Tibial nerve (tissue), 4 donors: ENCODE data around the gene MAU2.

Source experiments
- EP300 ChIP-seq, 2 donors: sonication (generic); formaldehyde crosslinking; IDR thresholded peaks; one replicate each; pipeline ENCODE4 v1.6.1; 2017; ENCODE audit warnings: antibody characterized with exemption in 2 of 2, mild to moderate bottlenecking in 1 of 2
- POLR2A ChIP-seq, 2 donors: fragments of 450-650 bp; IDR thresholded peaks; one replicate each; pipeline ENCODE4 v1.6.1; 2017; ENCODE audit warnings: antibody characterized with exemption in 2 of 2, mild to moderate bottlenecking in 2 of 2, moderate library complexity in 2 of 2
- TF ChIP-seq, protein P1 (sequence below), 5 experiments: fragments of 200-600 bp in 3 of 5; fragments of 450-650 bp in 2 of 5; sonication (generic) in 3 of 5; IDR thresholded peaks; one replicate each; pipeline ENCODE4 v1.5.1; 2016 to 2019; ENCODE audit warnings: antibody characterized with exemption in 5 of 5, mild to moderate bottlenecking in 3 of 5, moderate library complexity in 2 of 5

DNA sequence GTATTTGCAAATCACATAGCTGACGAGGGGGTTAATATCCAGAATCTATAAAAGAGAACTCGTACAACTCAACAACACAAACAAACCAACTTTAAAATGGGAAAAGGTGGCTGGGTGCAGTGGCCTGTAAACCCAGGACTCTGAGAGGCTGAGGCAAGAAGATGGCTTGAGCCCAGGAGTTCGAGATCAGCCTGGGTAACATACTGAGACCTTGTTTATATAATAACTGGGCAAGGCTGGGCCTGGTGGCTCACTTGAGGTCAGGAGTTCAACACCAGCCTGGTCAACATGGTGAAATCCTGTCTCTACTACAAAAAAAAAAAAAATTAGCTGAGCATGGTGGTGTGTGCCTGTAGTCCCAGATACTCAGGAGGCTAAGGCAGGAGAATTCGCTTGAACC is 25.7 kb upstream of the MAU2 start:
- TF ChIP-seq, protein P1, sequence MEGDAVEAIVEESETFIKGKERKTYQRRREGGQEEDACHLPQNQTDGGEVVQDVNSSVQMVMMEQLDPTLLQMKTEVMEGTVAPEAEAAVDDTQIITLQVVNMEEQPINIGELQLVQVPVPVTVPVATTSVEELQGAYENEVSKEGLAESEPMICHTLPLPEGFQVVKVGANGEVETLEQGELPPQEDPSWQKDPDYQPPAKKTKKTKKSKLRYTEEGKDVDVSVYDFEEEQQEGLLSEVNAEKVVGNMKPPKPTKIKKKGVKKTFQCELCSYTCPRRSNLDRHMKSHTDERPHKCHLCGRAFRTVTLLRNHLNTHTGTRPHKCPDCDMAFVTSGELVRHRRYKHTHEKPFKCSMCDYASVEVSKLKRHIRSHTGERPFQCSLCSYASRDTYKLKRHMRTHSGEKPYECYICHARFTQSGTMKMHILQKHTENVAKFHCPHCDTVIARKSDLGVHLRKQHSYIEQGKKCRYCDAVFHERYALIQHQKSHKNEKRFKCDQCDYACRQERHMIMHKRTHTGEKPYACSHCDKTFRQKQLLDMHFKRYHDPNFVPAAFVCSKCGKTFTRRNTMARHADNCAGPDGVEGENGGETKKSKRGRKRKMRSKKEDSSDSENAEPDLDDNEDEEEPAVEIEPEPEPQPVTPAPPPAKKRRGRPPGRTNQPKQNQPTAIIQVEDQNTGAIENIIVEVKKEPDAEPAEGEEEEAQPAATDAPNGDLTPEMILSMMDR (IDR thresholded peaks at IDR 0.05), result no peak
- TF ChIP-seq POLR2A (IDR thresholded peaks at IDR 0.05) (no peak), EP300 (IDR thresholded peaks at IDR 0.05) (no peak)
